Measurements from ENCODE around the gene OTOG.

Gene OTOG

GRCh38 chr11:17687946-17688670 is 141.0 kb downstream of the OTOG start (continued):
- no peak for TF ChIP-seq ZNF580 (tag by site-specific recombination; IDR thresholded peaks at IDR 0.05)
- no peak for TF ChIP-seq ZNF626 (tag by site-specific recombination; IDR thresholded peaks at IDR 0.05)
- TF ChIP-seq ZNF76 (tag by site-specific recombination; IDR thresholded peaks at IDR 0.05; ENCODE audit: borderline replicate concordance, low read depth), result no peak
- no peak for TF ChIP-seq ATF2 (tag by site-specific recombination; IDR thresholded peaks at IDR 0.05; ENCODE audit: low read depth)

GRCh38 chr11:17691550-17691949 is 144.5 kb downstream of the OTOG start:
- Histone ChIP-seq H3K9me3 (ENCODE audit: control insufficient read depth, insufficient read depth, low read depth, low read length) (no peaks in the 10 kb centered on the region), H3K27ac (ENCODE audit: extremely low read depth, low read depth, low read length) (no peak overlapping the region), H3K36me3 (ENCODE audit: control insufficient read depth in 2 of 2, insufficient read depth in 1 of 2, low read length in 2 of 2) (no peaks in the 10 kb centered on the region), H3K4me3 (ENCODE audit: low read depth, low read length) (no peak overlapping the region), H3K4me1 (ENCODE audit: control insufficient read depth, insufficient read depth, low read length) (no peaks in the 10 kb centered on the region)
- ChIA-PET CTCF (no interaction called here), POLR2A (no interaction called here)
- TF ChIP-seq ZNF433 (tag by site-specific recombination; IDR thresholded peaks at IDR 0.05; ENCODE audit: low read depth) (no peak), ZNF184 (tag by site-specific recombination; IDR thresholded peaks at IDR 0.05) (no peak), ZNF416 (tag by site-specific recombination; IDR thresholded peaks at IDR 0.05) (no peak), KLF16 (tag by site-specific recombination; IDR thresholded peaks at IDR 0.05) (no peak), GFI1B (tag by site-specific recombination; IDR thresholded peaks at IDR 0.05) (no peak), ZBTB8A (tag by site-specific recombination; IDR thresholded peaks at IDR 0.05) (no peak), CTCF (tag by site-specific recombination; IDR thresholded peaks at IDR 0.05) (no peak), ZBTB17 (tag by site-specific recombination; IDR thresholded peaks at IDR 0.05) (no peak), PRDM1 (tag by site-specific recombination; IDR thresholded peaks at IDR 0.05) (no peak), ZNF280C (tag by site-specific recombination; IDR thresholded peaks at IDR 0.05) (no peak), AEBP2 (tag by site-specific recombination; IDR thresholded peaks at IDR 0.05; ENCODE audit: borderline replicate concordance) (no peak), ZNF335 (tag by site-specific recombination; conservative IDR thresholded peaks at IDR 0.05) (no peak), ZNF341 (tag by site-specific recombination; IDR thresholded peaks at IDR 0.05; ENCODE audit: low read depth) (no peak)

Data from HEK293 (cell line).